Measurements from ENCODE around the gene GORASP2.

GRCh38 chr2:170969030-170969429 lies 40.0 kb downstream of the GORASP2 start:
- no peak for TF ChIP-seq YY1 (IDR thresholded peaks at IDR 0.05; ENCODE audit: insufficient read depth, insufficient read length)
- TF ChIP-seq ZNF274 (IDR thresholded peaks at IDR 0.05; ENCODE audit: low read depth, low read length), result no peak
- TF ChIP-seq SUZ12 (IDR thresholded peaks at IDR 0.05; ENCODE audit: extremely low read depth, insufficient read depth, insufficient read length), result no peak

Measured in NT2/D1 (cell line).